ENCODE data around the gene CD276. TPM values are rescaled to one million over a fixed set of nuclear protein-coding genes. Genes with fewer than 3 reads are reported as not detected.

CD276 gene
- total RNA-seq, 4 donors from 2014 or later = 11.5 to 85.7 (median 30.0) TPM

GRCh38 chr15:73740152-73741048 is 56.2 kb downstream of the CD276 start:
- no peaks in the 10 kb centered on the region for H3K36me3 ChIP-seq
- no peaks in the 10 kb centered on the region for H3K4me1 ChIP-seq
- H3K4me3 ChIP-seq = no peak overlapping the region
- TF ChIP-seq POLR2A (IDR thresholded peaks at IDR 0.05) (no peak), CTCF (IDR thresholded peaks at IDR 0.05) (no peak)
- H3K27ac ChIP-seq = no peak overlapping the region
- DNase-seq = no peak
- H3K27me3 ChIP-seq = no peaks in the 10 kb centered on the region
- intact Hi-C loops (cut with DNase I; ENCODE audit: low total_unique reads) = no loop called here
- no peaks in the 10 kb centered on the region for H3K9me3 ChIP-seq

- DNase-seq = no peak
- no peaks in the 10 kb centered on the region for H3K9me3 ChIP-seq
- no peak overlapping the region for H3K27ac ChIP-seq
- intact Hi-C loops (cut with DNase I; ENCODE audit: low total_unique reads) = no loop called here
- no peaks in the 10 kb centered on the region for H3K4me1 ChIP-seq
- no peak for TF ChIP-seq POLR2A (IDR thresholded peaks at IDR 0.05)
- no peak for TF ChIP-seq CTCF (IDR thresholded peaks at IDR 0.05)
- no peak overlapping the region for H3K4me3 ChIP-seq
- no peaks in the 10 kb centered on the region for H3K27me3 ChIP-seq
- no peaks in the 10 kb centered on the region for H3K36me3 ChIP-seq
Measured at GRCh38 chr15:73741321-73741836, 57.2 kb downstream of the CD276 start.

GRCh38 chr15:73744293-73744692 is 60.1 kb downstream of the CD276 start:
- Histone ChIP-seq H3K4me3 (no peak overlapping the region), H3K4me1 (no peaks in the 10 kb centered on the region), H3K36me3 (no peaks in the 10 kb centered on the region), H3K9me3 (no peaks in the 10 kb centered on the region), H3K27ac (no peak overlapping the region), H3K27me3 (no peaks in the 10 kb centered on the region)
- no peak for TF ChIP-seq CTCF (IDR thresholded peaks at IDR 0.05)
- no peak for TF ChIP-seq POLR2A (IDR thresholded peaks at IDR 0.05)
- intact Hi-C loops (cut with DNase I; ENCODE audit: low total_unique reads) = no loop called here
- DNase-seq = no peak

- no peak for TF ChIP-seq CTCF (IDR thresholded peaks at IDR 0.05)
- TF ChIP-seq POLR2A (IDR thresholded peaks at IDR 0.05) = no peak
- no peaks in the 10 kb centered on the region for H3K36me3 ChIP-seq
- no peaks in the 10 kb centered on the region for H3K9me3 ChIP-seq
- no peaks in the 10 kb centered on the region for H3K4me1 ChIP-seq
- H3K4me3 ChIP-seq = no peak overlapping the region
- H3K27me3 ChIP-seq = no peaks in the 10 kb centered on the region
- DNase-seq = no peak
- H3K27ac ChIP-seq = no peak overlapping the region
- intact Hi-C loops (cut with DNase I; ENCODE audit: low total_unique reads) = no loop called here
Measured at GRCh38 chr15:73745073-73745472, 60.9 kb downstream of the CD276 start.

GRCh38 chr15:73746261-73746660 is 62.1 kb downstream of the CD276 start:
- no peaks in the 10 kb centered on the region for H3K9me3 ChIP-seq
- intact Hi-C loops (cut with DNase I; ENCODE audit: low total_unique reads) = no loop called here
- no peaks in the 10 kb centered on the region for H3K36me3 ChIP-seq
- no peak overlapping the region for H3K27ac ChIP-seq
- no peak for DNase-seq
- TF ChIP-seq POLR2A (IDR thresholded peaks at IDR 0.05) = no peak
- TF ChIP-seq CTCF (IDR thresholded peaks at IDR 0.05) = no peak
- H3K27me3 ChIP-seq = no peaks in the 10 kb centered on the region
- H3K4me1 ChIP-seq = no peaks in the 10 kb centered on the region
- H3K4me3 ChIP-seq = no peak overlapping the region
